ENCODE measurements around the gene AFF2. TPM values are rescaled to one million over a fixed set of nuclear protein-coding genes. Genes with fewer than 3 reads are reported as not detected.

AFF2 gene
- total RNA-seq, 1 experiment from 2014 or later = 0.19 TPM

- H3K27me3 Mint-ChIP-seq (ENCODE audit: insufficient read depth, unreplicated experiment) = no peaks in the 10 kb centered on the region
- no peak for DNase-seq (ENCODE audit: unreplicated experiment)
- no peak overlapping the region for H3K27ac Mint-ChIP-seq (ENCODE audit: low read depth, unreplicated experiment)
- TF ChIP-seq CTCF (IDR thresholded peaks at IDR 0.05; ENCODE audit: unreplicated experiment) = no peak
- CTCF ChIA-PET = no interaction called here
- no peaks in the 10 kb centered on the region for H3K9me3 Mint-ChIP-seq (ENCODE audit: unreplicated experiment)
- H3K4me1 Mint-ChIP-seq (ENCODE audit: insufficient read depth, unreplicated experiment) = no peaks in the 10 kb centered on the region
- H3K4me3 Mint-ChIP-seq (ENCODE audit: unreplicated experiment) = no peak overlapping the region
- no peaks in the 10 kb centered on the region for H3K36me3 Mint-ChIP-seq (ENCODE audit: insufficient read depth, unreplicated experiment)
- POLR2A ChIA-PET = no interaction called here
- BruUV-seq (replicated peaks) = no TSS peak
- intact Hi-C loops (cut with micrococcal nuclease) = no loop called here
These were observed 7.0 kb downstream of the AFF2 start for GRCh38 chrX:148507418-148507817.

DNA sequence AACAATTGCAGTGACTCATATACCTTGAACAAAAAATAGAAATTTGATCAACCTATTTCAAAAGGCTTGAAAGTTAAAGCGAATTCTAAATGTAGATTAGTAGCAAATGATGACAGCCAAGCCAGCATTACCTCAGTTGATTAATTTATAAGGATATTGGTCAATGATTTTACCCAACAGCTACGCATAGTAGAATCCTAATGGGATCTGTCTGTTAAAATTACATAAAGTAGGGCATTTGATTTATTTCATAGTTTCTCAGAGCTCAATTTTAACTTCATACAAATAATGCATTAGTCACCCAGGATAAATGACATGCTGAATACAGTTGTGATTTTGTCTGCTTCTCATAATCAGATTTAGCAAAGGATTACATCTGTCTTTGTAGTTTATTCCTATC lies 12.0 kb downstream of the AFF2 start:
- DNase-seq (ENCODE audit: unreplicated experiment) = no peak
- no TSS peak for BruUV-seq (replicated peaks)
- no peak for TF ChIP-seq CTCF (IDR thresholded peaks at IDR 0.05; ENCODE audit: unreplicated experiment)

DNA sequence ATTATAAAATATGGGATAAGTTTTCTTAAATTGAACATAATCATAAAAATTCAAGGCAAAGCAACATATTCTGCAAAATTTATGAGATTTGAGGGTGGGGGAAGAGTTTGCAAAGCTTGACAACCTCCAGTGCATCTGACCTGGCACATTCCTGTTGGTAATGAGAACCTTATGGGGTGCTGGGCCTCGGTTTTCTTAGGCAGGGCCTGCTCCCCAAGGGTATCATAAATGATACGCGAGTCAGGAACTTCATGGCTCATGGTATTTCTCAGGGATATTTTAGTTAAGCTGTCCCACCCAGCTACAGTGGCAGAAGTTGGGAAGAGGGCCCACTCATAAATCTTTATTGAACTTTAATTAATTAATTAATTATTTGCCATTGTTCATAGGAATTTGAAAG lies 13.2 kb downstream of the AFF2 start:
- Mint-ChIP-seq H3K9me3 (ENCODE audit: unreplicated experiment) (no peaks in the 10 kb centered on the region), H3K27me3 (ENCODE audit: insufficient read depth, unreplicated experiment) (no peaks in the 10 kb centered on the region), H3K27ac (ENCODE audit: low read depth, unreplicated experiment) (no peak overlapping the region), H3K4me3 (ENCODE audit: unreplicated experiment) (no peak overlapping the region), H3K36me3 (ENCODE audit: insufficient read depth, unreplicated experiment) (no peaks in the 10 kb centered on the region), H3K4me1 (ENCODE audit: insufficient read depth, unreplicated experiment) (no peaks in the 10 kb centered on the region)
- DNase-seq (ENCODE audit: unreplicated experiment) = no peak
- no TSS peak for BruUV-seq (replicated peaks)
- POLR2A ChIA-PET = no interaction called here
- TF ChIP-seq CTCF (IDR thresholded peaks at IDR 0.05; ENCODE audit: unreplicated experiment) = no peak
- CTCF ChIA-PET = interaction anchor here (0.5 kb wide), 1 partner anchor 26 kb away, joined by 3 read pairs; no protein-coding TSS in a partner anchor
- intact Hi-C loops (cut with micrococcal nuclease) = no loop called here

More for the DNA sequence above, 12.0 kb downstream of the AFF2 start:
- Mint-ChIP-seq H3K36me3 (ENCODE audit: insufficient read depth, unreplicated experiment) (no peaks in the 10 kb centered on the region), H3K27me3 (ENCODE audit: insufficient read depth, unreplicated experiment) (no peaks in the 10 kb centered on the region), H3K4me1 (ENCODE audit: insufficient read depth, unreplicated experiment) (no peaks in the 10 kb centered on the region), H3K4me3 (ENCODE audit: unreplicated experiment) (no peak overlapping the region), H3K9me3 (ENCODE audit: unreplicated experiment) (no peaks in the 10 kb centered on the region), H3K27ac (ENCODE audit: low read depth, unreplicated experiment) (no peak overlapping the region)
- POLR2A ChIA-PET = interaction anchor here (0.6 kb wide), 1 partner anchor 45 kb away, joined by 3 read pairs; no protein-coding TSS in a partner anchor
- intact Hi-C loops (cut with micrococcal nuclease) = no loop called here
- CTCF ChIA-PET = no interaction called here

- H3K27ac Mint-ChIP-seq (ENCODE audit: low read depth, unreplicated experiment) = no peak overlapping the region
- no TSS peak for BruUV-seq (replicated peaks)
- H3K27me3 Mint-ChIP-seq (ENCODE audit: insufficient read depth, unreplicated experiment) = no peaks in the 10 kb centered on the region
- ChIA-PET CTCF (interaction anchor here (1.8 kb wide), 1 partner anchor 13 kb away, joined by 6 read pairs; no protein-coding TSS in a partner anchor), POLR2A (no interaction called here)
- H3K4me3 Mint-ChIP-seq (ENCODE audit: unreplicated experiment) = no peak overlapping the region
- H3K4me1 Mint-ChIP-seq (ENCODE audit: insufficient read depth, unreplicated experiment) = no peaks in the 10 kb centered on the region
- H3K36me3 Mint-ChIP-seq (ENCODE audit: insufficient read depth, unreplicated experiment) = no peaks in the 10 kb centered on the region
- intact Hi-C loops (cut with micrococcal nuclease) = no loop called here
- peaks cover 6% of the 10 kb centered on the region for H3K9me3 Mint-ChIP-seq (ENCODE audit: unreplicated experiment)
- peak; percentile 33 for DNase-seq (ENCODE audit: unreplicated experiment)
- no peak for TF ChIP-seq CTCF (IDR thresholded peaks at IDR 0.05; ENCODE audit: unreplicated experiment)
These were observed 16.8 kb downstream of the AFF2 start for GRCh38 chrX:148517176-148517575.
